K562 (cell line): Measurements from ENCODE around the gene RUVBL2. TPM values are rescaled to one million over a fixed set of nuclear protein-coding genes. Genes with fewer than 3 reads are reported as not detected.

Experiments used
- ARNT ChIP-seq, 2 experiments: fragments of 450-650 bp; IDR thresholded peaks; 2 replicates each; pipeline ENCODE4 v1.6.1; 2016; ENCODE audit warnings: mild to moderate bottlenecking in 1 of 2
- DMBX1 ChIP-seq: fragments of 250-450 bp; sonication (Bioruptor Pico); IDR thresholded peaks from 2 replicates; pipeline ENCODE4 v1.8.0; 2022; ENCODE audit warnings: inconsistent platforms, mild to moderate bottlenecking, moderate library complexity, borderline replicate concordance
- FOXA1 ChIP-seq: fragments of 450-650 bp; IDR thresholded peaks from 2 replicates; pipeline ENCODE4 v1.6.1; 2016; ENCODE audit warnings: mild to moderate bottlenecking, borderline replicate concordance
- FOXJ3 ChIP-seq: sonication (generic); formaldehyde crosslinking; IDR thresholded peaks from 2 replicates; pipeline ENCODE4 v1.4.0; 2020; ENCODE audit warnings: mild to moderate bottlenecking, missing genetic modification reagents
- HNRNPL ChIP-seq: fragments of 200-400 bp; formaldehyde crosslinking; IDR thresholded peaks from 2 replicates; pipeline ENCODE4 v1.6.1; 2017; ENCODE audit warnings: low read depth, mild to moderate bottlenecking, low read length
- JUN ChIP-seq, 2 experiments: sonication (generic) in 1 of 2; formaldehyde crosslinking in 1 of 2; IDR thresholded peaks; 2 replicates each; pipeline versions ENCODE4 v1.6.1 to v1.8.0; 2012 to 2022; ENCODE audit warnings: borderline replicate concordance in 2 of 2, mild to moderate bottlenecking in 2 of 2, improper control_type of control experiment in 1 of 2, low read depth in 1 of 2, low read length in 1 of 2, missing genetic modification reagents in 1 of 2
- JUNB ChIP-seq: fragments of 450-650 bp; formaldehyde crosslinking; conservative IDR thresholded peaks from 2 replicates; pipeline ENCODE4 v1.4.0; 2020; ENCODE audit warnings: mild to moderate bottlenecking
- MCM7 ChIP-seq, 2 experiments: fragments of 450-650 bp; IDR thresholded peaks; 2 replicates each; pipeline ENCODE4 v1.6.1; 2016 to 2018
- NR1H2 ChIP-seq: sonication (generic); formaldehyde crosslinking; IDR thresholded peaks from 2 replicates; pipeline ENCODE4 v1.4.0; 2020; ENCODE audit warnings: mild to moderate bottlenecking, missing genetic modification reagents
- PTRF ChIP-seq: fragments of 450-650 bp; IDR thresholded peaks from 2 replicates; pipeline ENCODE4 v1.6.1; 2016; ENCODE audit warnings: mild to moderate bottlenecking, missing genetic modification characterization, missing compliant biosample characterization
- RUNX1 ChIP-seq: sonication (generic); IDR thresholded peaks from 2 replicates; pipeline ENCODE4 v1.6.1; 2016; ENCODE audit warnings: antibody characterized with exemption, low read depth
- TAF9B ChIP-seq: fragments of 450-650 bp; IDR thresholded peaks from 2 replicates; pipeline ENCODE4 v1.6.1; 2018; ENCODE audit warnings: mild to moderate bottlenecking; ENCODE audit not compliant: partially characterized antibody
- TBL1XR1 ChIP-seq, 2 experiments: IDR thresholded peaks; 2 replicates each; pipeline ENCODE4 v1.6.1; 2012; ENCODE audit warnings: improper control_type of control experiment in 2 of 2, low read length in 2 of 2, mild to moderate bottlenecking in 1 of 2
- ZBTB7A ChIP-seq: IDR thresholded peaks from 2 replicates; pipeline ENCODE4 v1.6.1; 2011; ENCODE audit warnings: low read depth, mild to moderate bottlenecking, low read length, moderate library complexity, borderline replicate concordance; ENCODE audit not compliant: control insufficient read depth
- ZNF133 ChIP-seq: fragments of 250-450 bp; sonication (Bioruptor Pico); IDR thresholded peaks from 2 replicates; pipeline ENCODE4 v1.4.0; 2020; ENCODE audit warnings: mild to moderate bottlenecking
- ZNF165 ChIP-seq: fragments of 250-450 bp; sonication (Bioruptor Pico); IDR thresholded peaks from 2 replicates; pipeline ENCODE4 v1.4.0; 2020; ENCODE audit warnings: borderline replicate concordance
- ZNF224 ChIP-seq: sonication (generic); formaldehyde crosslinking; IDR thresholded peaks from 2 replicates; pipeline ENCODE4 v1.8.0; 2022; ENCODE audit warnings: mild to moderate bottlenecking, missing genetic modification reagents
- ZNF3 ChIP-seq: fragments of 250-450 bp; sonication (Bioruptor Pico); IDR thresholded peaks from 2 replicates; pipeline ENCODE4 v1.5.0; 2021; ENCODE audit warnings: mild to moderate bottlenecking, moderate library complexity
- ZNF431 ChIP-seq: sonication (generic); formaldehyde crosslinking; IDR thresholded peaks from 2 replicates; pipeline ENCODE4 v1.8.0; 2022; ENCODE audit warnings: mild to moderate bottlenecking, missing genetic modification reagents
- polyA plus RNA-seq, 8 experiments: library from polyadenylated mRNA; depleted of rRNA in 4 of 8; stranded (reverse) in 5 of 8; unstranded in 3 of 8; fragments of >200 nt; fragmentation: Nextera tagmentation in 2 of 8; fragmentation: Illumina TruSeq in 1 of 8; extraction: Ambion mirVana in 2 of 8; extraction: Trizol in 1 of 8; gene quantifications; 2 replicates each; pipeline versions ENCODE4 v1.2.1 to v1.2.3, GENCODE V29; 2011 to 2014; ENCODE audit warnings: inconsistent platforms in 1 of 8, missing spikeins in 1 of 8
- total RNA-seq, 7 experiments: library from RNA; depleted of rRNA in 6 of 7; stranded (reverse); fragments of >200 nt in 6 of 7; fragmentation: Illumina TruSeq in 2 of 7; extraction: Trizol in 2 of 7; gene quantifications; 2 replicates each; pipeline versions ENCODE4 v1.2.1 to v1.2.3, GENCODE V29; 2011 to 2021; ENCODE audit warnings: low replicate concordance in 1 of 7
- TF ChIP-seq, protein P1 (sequence below): sonication (generic); formaldehyde crosslinking; IDR thresholded peaks from 2 replicates; pipeline ENCODE4 v1.8.0; 2022; ENCODE audit warnings: mild to moderate bottlenecking, missing genetic modification reagents
- TF ChIP-seq, protein P2 (sequence below): fragments of 250-450 bp; sonication (Bioruptor Pico); IDR thresholded peaks from 2 replicates; pipeline ENCODE4 v1.9.0; 2021; ENCODE audit warnings: mild to moderate bottlenecking

The RUVBL2 gene
- total and polyA plus RNA-seq, 9 of the 15 experiments (the other 6 are each of a cell fraction or from before 2014, with no cell fraction given): 71.4 to 453 (median 237) TPM

DNA sequence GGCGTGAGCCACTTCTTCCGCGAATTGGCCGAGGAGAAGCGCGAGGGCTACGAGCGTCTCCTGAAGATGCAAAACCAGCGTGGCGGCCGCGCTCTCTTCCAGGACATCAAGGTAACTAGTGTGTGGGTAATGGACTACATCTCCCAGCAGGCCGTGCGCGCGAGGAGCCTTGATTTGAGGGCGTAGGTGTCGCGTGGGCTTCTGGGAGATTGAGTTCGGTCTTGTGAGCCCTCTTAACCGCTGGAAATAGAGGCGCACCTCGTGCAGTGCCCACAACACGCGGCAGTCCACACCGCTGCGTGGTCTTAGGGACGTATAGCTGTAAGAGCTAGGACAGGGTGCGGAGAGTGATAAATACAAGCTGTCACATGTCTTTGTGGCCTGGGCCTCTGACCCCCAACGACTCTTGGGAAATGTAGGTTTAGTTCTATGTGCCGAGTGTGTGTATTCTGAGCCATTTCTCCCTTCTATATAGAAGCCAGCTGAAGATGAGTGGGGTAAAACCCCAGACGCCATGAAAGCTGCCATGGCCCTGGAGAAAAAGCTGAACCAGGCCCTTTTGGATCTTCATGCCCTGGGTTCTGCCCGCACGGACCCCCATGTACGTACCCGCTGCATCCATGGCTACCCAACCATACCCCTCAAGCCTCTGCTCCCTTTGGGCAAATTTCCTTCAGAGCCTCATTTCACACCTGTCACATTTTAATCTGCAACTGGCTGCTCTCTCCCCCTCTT is 27.7 kb upstream of the RUVBL2 start (continued):
- TF ChIP-seq TBL1XR1 (IDR thresholded peaks at IDR 0.05; ENCODE audit: low read length in 2 of 2) (no peak), NR1H2 (0 out of 2 replicates have a peak, but pooled peaks have one; percentile 64), ARNT (IDR thresholded peaks at IDR 0.05) (no peak), HNRNPL (0 out of 2 replicates have a peak, but pooled peaks have one; percentile 67), JUN (IDR thresholded peaks at IDR 0.05; ENCODE audit: borderline replicate concordance, low read depth, low read length) (no peak), JUN (CRISPR knock-in tag; IDR thresholded peaks at IDR 0.05; ENCODE audit: borderline replicate concordance) (peak; percentile 66; the same call in 1 of the 2 replicates), DMBX1 (no peak), TAF9B (no peak), MCM7 (IDR thresholded peaks at IDR 0.05) (no peak), ZNF431 (CRISPR knock-in tag) (peak; percentile 68; the same call in 1 of the 2 replicates), RUNX1 (no peak), PTRF (tag) (no peak), ZNF165 (CRISPR knock-in tag) (no peak), ZBTB7A (no peak), FOXJ3 (CRISPR knock-in tag) (no peak), JUNB (CRISPR knock-in tag) (no peak), FOXA1 (no peak), ZNF3 (CRISPR knock-in tag) (no peak; the same call in 1 of the 2 replicates), ZNF224 (CRISPR knock-in tag) (no peak), ZNF133 (CRISPR knock-in tag) (no peak)
- TF ChIP-seq, protein P1, sequence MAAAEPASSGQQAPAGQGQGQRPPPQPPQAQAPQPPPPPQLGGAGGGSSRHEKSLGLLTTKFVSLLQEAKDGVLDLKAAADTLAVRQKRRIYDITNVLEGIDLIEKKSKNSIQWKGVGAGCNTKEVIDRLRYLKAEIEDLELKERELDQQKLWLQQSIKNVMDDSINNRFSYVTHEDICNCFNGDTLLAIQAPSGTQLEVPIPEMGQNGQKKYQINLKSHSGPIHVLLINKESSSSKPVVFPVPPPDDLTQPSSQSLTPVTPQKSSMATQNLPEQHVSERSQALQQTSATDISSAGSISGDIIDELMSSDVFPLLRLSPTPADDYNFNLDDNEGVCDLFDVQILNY (CRISPR knock-in tag): no peak; the same call in 1 of the 2 replicates
- TF ChIP-seq, protein P2, sequence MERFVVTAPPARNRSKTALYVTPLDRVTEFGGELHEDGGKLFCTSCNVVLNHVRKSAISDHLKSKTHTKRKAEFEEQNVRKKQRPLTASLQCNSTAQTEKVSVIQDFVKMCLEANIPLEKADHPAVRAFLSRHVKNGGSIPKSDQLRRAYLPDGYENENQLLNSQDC: no peak
